ENCODE data around the gene PRELID3B.

GRCh38 chr20:59013031-59013951 is 29.3 kb downstream of the PRELID3B start:
- TF ChIP-seq EZH2 (IDR thresholded peaks at IDR 0.05; ENCODE audit: borderline replicate concordance, low read depth, low read length, poor library complexity, severe bottlenecking): no peak
- TF ChIP-seq, protein P1, sequence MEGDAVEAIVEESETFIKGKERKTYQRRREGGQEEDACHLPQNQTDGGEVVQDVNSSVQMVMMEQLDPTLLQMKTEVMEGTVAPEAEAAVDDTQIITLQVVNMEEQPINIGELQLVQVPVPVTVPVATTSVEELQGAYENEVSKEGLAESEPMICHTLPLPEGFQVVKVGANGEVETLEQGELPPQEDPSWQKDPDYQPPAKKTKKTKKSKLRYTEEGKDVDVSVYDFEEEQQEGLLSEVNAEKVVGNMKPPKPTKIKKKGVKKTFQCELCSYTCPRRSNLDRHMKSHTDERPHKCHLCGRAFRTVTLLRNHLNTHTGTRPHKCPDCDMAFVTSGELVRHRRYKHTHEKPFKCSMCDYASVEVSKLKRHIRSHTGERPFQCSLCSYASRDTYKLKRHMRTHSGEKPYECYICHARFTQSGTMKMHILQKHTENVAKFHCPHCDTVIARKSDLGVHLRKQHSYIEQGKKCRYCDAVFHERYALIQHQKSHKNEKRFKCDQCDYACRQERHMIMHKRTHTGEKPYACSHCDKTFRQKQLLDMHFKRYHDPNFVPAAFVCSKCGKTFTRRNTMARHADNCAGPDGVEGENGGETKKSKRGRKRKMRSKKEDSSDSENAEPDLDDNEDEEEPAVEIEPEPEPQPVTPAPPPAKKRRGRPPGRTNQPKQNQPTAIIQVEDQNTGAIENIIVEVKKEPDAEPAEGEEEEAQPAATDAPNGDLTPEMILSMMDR (conservative IDR thresholded peaks at IDR 0.05; ENCODE audit: low read depth, low read length): no peak
